ENCODE results near the gene TMEM92. TPM values are rescaled to one million over a fixed set of nuclear protein-coding genes. Genes with fewer than 3 reads are reported as not detected.
"Not testable (repeated sequence)": the region's sequence is repeated elsewhere in the genome, so short reads cannot be mapped to it uniquely, and the experiment has no call there.

Gene TMEM92
- total RNA-seq, 2 experiments from 2014 or later, result 0.08 TPM; not detected in 1

DNA sequence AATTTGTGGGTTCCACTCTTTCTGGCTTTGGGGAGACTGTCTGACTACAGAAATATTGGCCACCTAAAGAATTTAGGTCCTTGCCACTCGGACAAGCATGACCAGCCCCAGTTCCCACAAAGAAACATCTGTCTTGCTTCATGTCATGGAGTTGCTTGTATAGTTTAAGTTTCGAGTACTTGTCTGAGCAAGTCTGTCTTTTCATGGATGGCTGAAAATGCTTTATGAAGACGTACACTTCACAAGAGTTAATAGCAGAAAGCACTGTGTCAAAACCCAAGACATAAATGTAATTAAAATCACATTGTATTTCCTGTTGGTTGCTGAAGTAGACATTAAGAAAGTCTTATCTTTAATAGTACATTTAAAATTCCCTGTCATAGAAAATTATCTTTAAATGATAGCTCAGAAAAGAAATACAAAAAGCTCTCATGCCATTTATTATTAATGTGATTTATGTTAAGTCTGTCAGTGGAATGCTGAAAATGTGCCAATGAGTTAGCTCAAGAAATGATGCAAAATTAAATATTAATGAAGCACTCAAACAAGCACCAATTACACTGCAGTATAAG, 41.8 kb downstream of the TMEM92 start:
- DNase-seq, result no peak
- Mint-ChIP-seq H3K9me3 (no peaks in the 10 kb centered on the region), H3K36me3 (ENCODE audit: low read depth) (no peaks in the 10 kb centered on the region), H3K4me3 (no peak overlapping the region), H3K27ac (no peak overlapping the region), H3K4me1 (peaks cover 6% of the 10 kb centered on the region), H3K27me3 (peaks cover 9% of the 10 kb centered on the region)
- ChIA-PET CTCF (interaction anchor here (0.6 to 1.0 kb wide), 2 partner anchors 46 to 390 kb away, joined by 3 to 4 read pairs; no protein-coding TSS in a partner anchor), POLR2A (interaction anchor here (1.2 kb wide), 1 partner anchor 21 kb away, joined by 3 read pairs; no protein-coding TSS in a partner anchor)

- H3K9me3 Mint-ChIP-seq; H3K4me1 Mint-ChIP-seq; H3K27me3 Mint-ChIP-seq; DNase-seq; H3K4me3 Mint-ChIP-seq; H3K27ac Mint-ChIP-seq; H3K36me3 Mint-ChIP-seq (ENCODE audit: low read depth): not testable (repeated sequence)
- ChIA-PET POLR2A (interaction anchor here (1.2 kb wide), 1 partner anchor 20 kb away, joined by 3 read pairs; no protein-coding TSS in a partner anchor), CTCF (interaction anchor here (0.6 to 1.0 kb wide), 3 partner anchors 19 to 389 kb away, joined by 3 to 4 read pairs (median 4); no protein-coding TSS in a partner anchor)
Observed at GRCh38 chr17:50316660-50317059, 42.4 kb downstream of the TMEM92 start.

GRCh38 chr17:50317121-50317520, 42.9 kb downstream of the TMEM92 start:
- no peaks in the 10 kb centered on the region for H3K9me3 Mint-ChIP-seq
- peaks cover 9% of the 10 kb centered on the region for H3K27me3 Mint-ChIP-seq
- ChIA-PET CTCF (interaction anchor here (0.7 to 1.0 kb wide), 3 partner anchors 19 to 45 kb away, joined by 3 to 4 read pairs (median 3); no protein-coding TSS in a partner anchor), POLR2A (interaction anchor here (0.7 to 1.2 kb wide), 2 partner anchors 20 to 112 kb away, joined by 3 read pairs; no protein-coding TSS in a partner anchor)
- no peaks in the 10 kb centered on the region for H3K36me3 Mint-ChIP-seq (ENCODE audit: low read depth)
- no peak overlapping the region for H3K4me3 Mint-ChIP-seq
- no peaks in the 10 kb centered on the region for H3K4me1 Mint-ChIP-seq
- DNase-seq, result no peak
- H3K27ac Mint-ChIP-seq, result no peak overlapping the region

GRCh38 chr17:50318501-50319285, 44.4 kb downstream of the TMEM92 start:
- H3K36me3 Mint-ChIP-seq (ENCODE audit: low read depth), result no peaks in the 10 kb centered on the region

DNA sequence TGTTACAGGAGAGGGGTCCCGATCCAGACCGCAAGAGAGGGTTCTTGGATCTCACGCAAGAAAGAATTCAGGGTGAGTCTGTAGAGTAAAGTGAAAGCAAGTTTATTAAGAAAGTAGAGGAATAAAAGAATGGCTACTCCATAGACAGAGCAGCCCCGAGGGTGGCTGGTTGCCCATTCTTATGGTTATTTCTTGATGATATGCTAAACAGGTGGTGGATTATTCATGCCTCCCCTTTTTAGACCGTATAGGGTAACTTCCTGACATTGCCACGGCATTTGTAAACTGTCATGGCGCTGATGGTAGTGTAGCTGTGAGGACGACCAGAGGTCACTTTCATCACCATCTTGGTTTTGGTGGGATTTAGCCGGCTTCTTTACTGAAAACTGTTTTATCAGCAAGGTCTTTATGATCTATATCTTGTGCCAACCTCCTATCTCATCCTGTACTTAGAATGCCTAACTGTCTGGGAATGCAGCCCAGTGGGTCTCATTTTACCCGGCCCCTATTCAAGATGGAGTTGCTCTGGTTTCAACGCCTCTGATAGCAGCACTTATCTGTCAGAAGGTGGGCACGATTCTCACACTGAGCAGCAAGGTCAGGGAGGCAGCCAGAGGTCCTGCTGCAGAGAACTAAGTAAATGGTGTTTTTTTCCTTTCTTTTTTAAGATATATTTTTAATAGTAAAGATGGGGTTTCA, 45.2 kb downstream of the TMEM92 start:
- Mint-ChIP-seq H3K27me3 (peaks cover 3% of the 10 kb centered on the region), H3K9me3 (no peaks in the 10 kb centered on the region), H3K4me1 (no peaks in the 10 kb centered on the region), H3K27ac (no peak overlapping the region), H3K4me3 (no peak overlapping the region), H3K36me3 (ENCODE audit: low read depth) (no peaks in the 10 kb centered on the region)
- DNase-seq, result no peak
- ChIA-PET POLR2A (no interaction called here), CTCF (interaction anchor here (0.7 to 2.3 kb wide), 2 partner anchors 22 to 119 kb away, joined by 3 to 8 read pairs; no protein-coding TSS in a partner anchor)

More at GRCh38 chr17:50318501-50319285, 44.4 kb downstream of the TMEM92 start:
- ChIA-PET POLR2A (no interaction called here), CTCF (interaction anchor here (2.3 kb wide), 1 partner anchor 21 kb away, joined by 8 read pairs; no protein-coding TSS in a partner anchor)
- H3K9me3 Mint-ChIP-seq, result no peaks in the 10 kb centered on the region
- H3K27me3 Mint-ChIP-seq, result peaks cover 6% of the 10 kb centered on the region
- no peak for DNase-seq
- no peak overlapping the region for H3K27ac Mint-ChIP-seq
- no peak overlapping the region for H3K4me3 Mint-ChIP-seq
- no peaks in the 10 kb centered on the region for H3K4me1 Mint-ChIP-seq

- Mint-ChIP-seq H3K9me3 (no peaks in the 10 kb centered on the region), H3K4me1 (peaks cover 10% of the 10 kb centered on the region), H3K4me3 (no peak overlapping the region), H3K36me3 (ENCODE audit: low read depth) (no peaks in the 10 kb centered on the region), H3K27me3 (no peaks in the 10 kb centered on the region), H3K27ac (no peak overlapping the region)
- ChIA-PET CTCF (no interaction called here), POLR2A (no interaction called here)
- no peak for DNase-seq
Observed at GRCh38 chr17:50322271-50322670, 48.0 kb downstream of the TMEM92 start.

GRCh38 chr17:50323060-50323459, 48.8 kb downstream of the TMEM92 start:
- no peaks in the 10 kb centered on the region for H3K9me3 Mint-ChIP-seq
- no peaks in the 10 kb centered on the region for H3K27me3 Mint-ChIP-seq
- H3K4me3 Mint-ChIP-seq, result no peak overlapping the region
- peaks cover 10% of the 10 kb centered on the region for H3K4me1 Mint-ChIP-seq
- ChIA-PET CTCF (interaction anchor here (1.2 to 1.5 kb wide), 2 partner anchors 13 to 39 kb away, joined by 3 to 4 read pairs; no protein-coding TSS in a partner anchor), POLR2A (interaction anchor here (0.6 kb wide), 1 partner anchor 12 kb away, joined by 3 read pairs; no protein-coding TSS in a partner anchor)
- no peak for DNase-seq
- no peak overlapping the region for H3K27ac Mint-ChIP-seq
- no peaks in the 10 kb centered on the region for H3K36me3 Mint-ChIP-seq (ENCODE audit: low read depth)

GRCh38 chr17:50325906-50326305, 51.6 kb downstream of the TMEM92 start:
- DNase-seq, result no peak
- Mint-ChIP-seq H3K4me3 (no peak overlapping the region), H3K27me3 (no peaks in the 10 kb centered on the region), H3K36me3 (ENCODE audit: low read depth) (no peaks in the 10 kb centered on the region), H3K27ac (no peak overlapping the region), H3K9me3 (no peaks in the 10 kb centered on the region), H3K4me1 (peaks cover 10% of the 10 kb centered on the region)
- CTCF ChIA-PET, result no interaction called here
- POLR2A ChIA-PET, result no interaction called here

GRCh38 chr17:50326831-50327364, 52.6 kb downstream of the TMEM92 start:
- no peak overlapping the region for H3K27ac Mint-ChIP-seq
- CTCF ChIA-PET, result no interaction called here
- DNase-seq, result no peak

DNA sequence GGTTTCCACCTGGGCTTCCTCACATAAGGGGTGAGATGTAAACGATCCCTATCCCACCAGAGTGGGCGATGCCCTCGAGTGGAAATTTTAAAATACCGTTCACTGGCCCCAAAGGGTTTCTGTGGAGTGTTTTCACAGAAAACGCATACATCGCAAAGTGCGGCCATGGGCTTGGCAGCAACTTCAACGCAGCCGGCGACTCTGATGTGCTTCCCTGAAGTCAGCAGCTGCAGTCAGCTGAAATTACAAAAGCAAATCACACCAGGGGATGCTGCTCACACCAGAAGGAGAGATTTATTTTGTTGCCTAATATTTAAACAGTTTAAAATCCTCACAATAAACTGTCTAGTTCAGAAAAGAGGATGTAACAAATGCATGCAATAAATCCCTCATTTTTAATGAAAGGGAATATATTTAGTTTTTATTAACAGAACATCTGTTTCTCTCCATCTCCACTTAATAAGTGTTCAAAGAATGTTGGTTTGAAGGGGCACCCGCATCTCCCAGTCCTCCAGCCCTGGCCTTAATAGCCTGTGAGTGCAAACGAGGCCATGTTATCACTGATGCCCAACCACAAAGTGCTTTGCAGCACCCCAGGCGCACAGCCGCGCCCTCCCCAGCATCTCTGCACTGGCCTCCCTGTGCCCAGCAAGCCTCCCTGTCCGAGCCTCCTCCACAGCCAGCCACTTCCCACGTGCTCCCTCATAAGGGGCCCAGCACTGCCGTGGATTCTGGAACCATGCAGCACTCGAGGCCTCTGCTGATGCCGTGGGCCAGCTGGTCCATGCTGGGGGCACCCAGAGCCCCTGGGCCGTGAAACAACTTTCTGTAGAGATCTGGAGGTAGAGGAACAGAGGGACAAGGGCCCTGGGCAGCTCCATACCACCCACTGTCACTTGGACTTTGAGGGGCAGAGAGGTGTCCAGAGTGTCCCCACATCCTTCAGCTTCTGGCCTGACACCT, 54.4 kb downstream of the TMEM92 start:
- Mint-ChIP-seq H3K9me3 (no peaks in the 10 kb centered on the region), H3K4me1 (peaks cover 20% of the 10 kb centered on the region), H3K27me3 (no peaks in the 10 kb centered on the region), H3K27ac (no peak overlapping the region), H3K4me3 (no peak overlapping the region), H3K36me3 (ENCODE audit: low read depth) (no peaks in the 10 kb centered on the region)
- CTCF ChIA-PET, result interaction anchor here (0.9 kb wide), 1 partner anchor 129 kb away, joined by 3 read pairs; no protein-coding TSS in a partner anchor
- POLR2A ChIA-PET, result interaction anchor here (0.9 kb wide), 1 partner anchor 10 kb away, joined by 4 read pairs; no protein-coding TSS in a partner anchor
- DNase-seq, result no peak

More at GRCh38 chr17:50326831-50327364, 52.6 kb downstream of the TMEM92 start:
- Mint-ChIP-seq H3K4me1 (peaks cover 13% of the 10 kb centered on the region), H3K36me3 (ENCODE audit: low read depth) (no peaks in the 10 kb centered on the region), H3K27me3 (no peaks in the 10 kb centered on the region), H3K4me3 (no peak overlapping the region), H3K9me3 (no peaks in the 10 kb centered on the region)
- POLR2A ChIA-PET, result no interaction called here

DNA sequence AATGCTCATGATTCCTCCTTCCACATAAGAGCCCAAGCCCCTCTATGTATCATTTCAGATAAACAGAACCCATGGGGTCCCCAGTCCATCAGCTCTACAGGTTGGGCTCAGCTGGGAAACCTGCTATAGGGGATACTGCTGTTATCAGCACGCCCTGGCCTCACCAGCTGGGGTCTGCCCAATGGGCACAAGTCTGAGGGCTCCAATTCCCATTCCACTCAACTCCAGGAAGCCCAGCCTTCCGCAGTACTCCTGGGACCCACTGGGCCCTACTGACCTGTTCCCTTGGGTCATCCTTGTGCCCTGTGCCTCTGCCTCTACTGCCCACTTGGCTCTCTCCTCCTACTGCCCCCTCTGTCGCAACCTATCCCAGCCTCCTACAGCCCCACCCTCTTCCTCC, 55.5 kb downstream of the TMEM92 start:
- no peak for DNase-seq
- H3K36me3 Mint-ChIP-seq (ENCODE audit: low read depth), result no peaks in the 10 kb centered on the region
- no peaks in the 10 kb centered on the region for H3K27me3 Mint-ChIP-seq
- H3K9me3 Mint-ChIP-seq, result no peaks in the 10 kb centered on the region
- no peak overlapping the region for H3K4me3 Mint-ChIP-seq
- ChIA-PET CTCF (interaction anchor here (0.9 kb wide), 1 partner anchor 130 kb away, joined by 3 read pairs; no protein-coding TSS in a partner anchor), POLR2A (interaction anchor here (0.9 kb wide), 1 partner anchor 9 kb away, joined by 4 read pairs; no protein-coding TSS in a partner anchor)
- peaks cover 23% of the 10 kb centered on the region for H3K4me1 Mint-ChIP-seq
- H3K27ac Mint-ChIP-seq, result no peak overlapping the region
